ENCODE measurements around the gene EXD3. TPM values are rescaled to one million over a fixed set of nuclear protein-coding genes. Genes with fewer than 3 reads are reported as not detected.
"Not testable (repeated sequence)": the region's sequence is repeated elsewhere in the genome, so short reads cannot be mapped to it uniquely, and the experiment has no call there.

Gene EXD3
- total RNA-seq, 1 experiment from 2014 or later: 1.9 TPM

- Histone ChIP-seq H3K9me3 (replicated peaks) (no peaks in the 10 kb centered on the region), H3K4me1 (no peaks in the 10 kb centered on the region; the same call in 1 of the 2 replicates), H3K36me3 (peaks cover 38% of the 10 kb centered on the region), H3K27ac (no peak overlapping the region), H3K4me3 (no peak overlapping the region), H3K27me3 (no peaks in the 10 kb centered on the region)
- no peak for DNase-seq
These were observed 153.7 kb downstream of the EXD3 start for GRCh38 chr9:137269231-137269772.

DNA sequence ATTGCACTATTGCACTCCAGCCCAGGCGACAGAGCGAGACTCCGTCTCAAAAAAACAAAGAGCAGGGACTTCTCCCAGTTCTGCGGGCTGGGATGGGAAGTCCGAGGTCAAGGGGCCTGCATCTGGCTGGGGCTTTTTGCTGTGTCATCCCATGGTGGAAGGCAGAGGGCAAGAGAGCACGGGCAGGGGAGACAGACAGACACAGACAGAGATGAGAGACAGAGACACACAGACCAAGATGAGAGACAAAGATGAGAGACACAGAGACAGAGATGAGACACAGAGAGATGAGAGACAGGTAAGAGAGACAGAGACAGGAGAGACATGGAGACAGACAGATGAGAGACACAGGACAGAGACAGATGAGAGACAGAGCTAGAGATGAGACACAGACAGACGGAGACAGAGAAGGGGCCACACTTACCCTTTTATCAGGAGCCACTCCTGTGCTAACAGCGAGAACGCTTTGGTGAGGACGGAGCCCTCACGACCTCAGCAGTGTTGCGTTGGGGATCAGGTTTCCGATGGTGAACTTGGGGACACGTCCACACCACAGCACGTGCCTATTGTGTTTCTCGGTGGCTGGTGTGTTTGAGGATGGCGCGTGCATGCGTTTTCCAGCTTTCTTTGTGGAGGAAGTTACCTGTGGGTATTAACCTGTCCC, 154.3 kb downstream of the EXD3 start:
- H3K4me3 ChIP-seq: no peak overlapping the region
- H3K27me3 ChIP-seq: no peaks in the 10 kb centered on the region
- no peak for DNase-seq
- peaks cover 44% of the 10 kb centered on the region for H3K36me3 ChIP-seq
- H3K27ac ChIP-seq: no peak overlapping the region
- no peaks in the 10 kb centered on the region for H3K4me1 ChIP-seq
- H3K9me3 ChIP-seq (replicated peaks): no peaks in the 10 kb centered on the region

- H3K4me3 ChIP-seq: no peak overlapping the region
- no peaks in the 10 kb centered on the region for H3K27me3 ChIP-seq
- H3K9me3 ChIP-seq (replicated peaks): no peaks in the 10 kb centered on the region
- no peak for DNase-seq
- peaks cover 43% of the 10 kb centered on the region for H3K36me3 ChIP-seq
- H3K27ac ChIP-seq: no peak overlapping the region
- H3K4me1 ChIP-seq: no peaks in the 10 kb centered on the region
These were observed 155.0 kb downstream of the EXD3 start for GRCh38 chr9:137267933-137268355.

- Histone ChIP-seq H3K36me3 (peaks cover 41% of the 10 kb centered on the region), H3K27me3 (no peaks in the 10 kb centered on the region), H3K4me1 (no peaks in the 10 kb centered on the region), H3K4me3 (no peak overlapping the region), H3K9me3 (replicated peaks) (no peaks in the 10 kb centered on the region), H3K27ac (no peak overlapping the region)
- no peak for DNase-seq
These were observed 156.1 kb downstream of the EXD3 start for GRCh38 chr9:137266585-137267453.

DNA sequence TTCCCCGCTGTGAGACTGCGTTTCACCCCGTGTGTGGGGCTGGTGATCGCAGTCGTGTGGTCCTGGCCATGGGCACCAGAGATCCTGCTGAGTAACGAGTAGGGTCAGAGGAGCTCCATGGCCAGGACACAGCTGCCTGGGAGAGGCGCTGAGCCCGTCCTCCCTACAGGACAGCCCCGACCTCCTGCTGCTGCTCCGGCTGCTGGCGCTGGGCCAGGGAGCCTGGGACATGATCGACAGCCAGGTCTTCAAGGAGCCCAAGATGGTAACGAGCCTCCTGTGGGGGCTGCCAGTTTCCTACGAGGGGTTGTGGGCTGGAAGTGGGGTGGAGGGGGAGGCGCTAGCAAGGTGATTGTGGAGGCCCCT, 156.8 kb downstream of the EXD3 start:
- H3K36me3 ChIP-seq: peaks cover 41% of the 10 kb centered on the region

DNA sequence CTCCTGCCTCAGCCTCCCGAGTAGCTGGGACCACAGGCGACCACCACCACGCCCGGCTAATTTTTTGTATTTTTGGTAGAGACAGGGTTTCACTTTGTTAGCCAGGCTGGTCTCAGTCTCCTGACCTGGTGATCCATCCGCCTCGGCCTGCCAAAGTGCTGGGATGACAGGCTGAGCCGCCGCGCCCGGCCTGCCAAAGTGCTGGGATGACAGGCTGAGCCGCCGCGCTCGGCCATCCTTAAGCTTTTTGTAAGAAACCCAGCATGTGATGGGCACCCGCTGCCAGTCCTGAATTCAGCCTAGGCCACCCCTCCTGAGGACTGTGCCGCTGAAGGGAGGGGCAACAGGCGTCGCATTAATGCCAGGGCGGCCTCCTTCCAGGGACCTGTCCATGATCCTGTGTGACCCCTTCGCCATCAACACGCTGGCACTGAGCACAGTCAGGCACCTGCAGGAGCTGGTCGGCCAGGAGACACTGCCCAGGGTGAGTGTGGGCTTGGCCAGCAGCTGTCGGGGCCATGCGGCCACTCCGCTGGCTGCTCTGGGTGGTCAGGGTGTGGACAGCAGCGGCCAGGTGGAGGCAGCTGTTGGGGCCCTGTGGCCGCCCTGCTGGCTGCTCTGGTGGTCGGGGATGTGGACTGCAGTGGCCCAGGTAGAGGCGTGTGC, 157.3 kb downstream of the EXD3 start:
- H3K9me3 ChIP-seq (replicated peaks): no peaks in the 10 kb centered on the region
- H3K27me3 ChIP-seq: no peaks in the 10 kb centered on the region
- no peak overlapping the region for H3K27ac ChIP-seq
- H3K4me3 ChIP-seq: no peak overlapping the region
- no peak for DNase-seq
- H3K4me1 ChIP-seq: no peaks in the 10 kb centered on the region
- peaks cover 41% of the 10 kb centered on the region for H3K36me3 ChIP-seq

More for the DNA sequence above, 156.8 kb downstream of the EXD3 start:
- Histone ChIP-seq H3K4me3 (no peak overlapping the region), H3K9me3 (replicated peaks) (no peaks in the 10 kb centered on the region), H3K27me3 (no peaks in the 10 kb centered on the region), H3K27ac (no peak overlapping the region), H3K4me1 (no peaks in the 10 kb centered on the region)
- no peak for DNase-seq

DNA sequence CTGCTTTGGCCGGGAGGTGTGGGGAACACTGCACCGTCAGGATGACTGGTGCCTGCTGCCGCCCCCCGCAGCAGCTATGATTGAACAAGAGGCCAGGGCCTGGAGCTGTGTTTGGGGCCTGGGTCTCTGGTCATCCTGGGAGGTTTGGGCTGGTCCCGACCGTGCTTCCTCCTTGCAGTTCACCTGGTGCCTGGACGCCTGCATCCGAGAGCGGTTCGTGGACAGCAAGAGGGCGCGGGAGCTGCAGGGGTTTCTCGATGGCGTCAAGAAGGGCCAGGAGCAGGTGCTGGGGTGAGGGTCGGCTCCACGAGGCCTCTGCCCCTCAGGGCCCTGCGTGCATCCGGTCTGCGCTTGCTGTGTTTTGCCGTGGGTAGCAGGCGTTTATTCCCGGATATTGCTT, 158.9 kb downstream of the EXD3 start:
- DNase-seq: no peak
- Histone ChIP-seq H3K9me3 (replicated peaks) (no peaks in the 10 kb centered on the region), H3K27me3 (no peaks in the 10 kb centered on the region), H3K36me3 (peaks cover 39% of the 10 kb centered on the region), H3K4me3 (no peak overlapping the region), H3K4me1 (no peaks in the 10 kb centered on the region), H3K27ac (no peak overlapping the region)

GRCh38 chr9:137263506-137263905, 159.5 kb downstream of the EXD3 start:
- Histone ChIP-seq H3K27ac (no peak overlapping the region), H3K4me3 (no peak overlapping the region), H3K36me3 (peaks cover 44% of the 10 kb centered on the region), H3K27me3 (no peaks in the 10 kb centered on the region), H3K4me1 (no peaks in the 10 kb centered on the region), H3K9me3 (replicated peaks) (no peaks in the 10 kb centered on the region)
- no peak for DNase-seq

GRCh38 chr9:137262909-137263285, 160.1 kb downstream of the EXD3 start:
- Histone ChIP-seq H3K36me3 (peaks cover 42% of the 10 kb centered on the region), H3K4me1 (no peaks in the 10 kb centered on the region), H3K27ac (no peak overlapping the region), H3K4me3 (no peak overlapping the region), H3K27me3 (no peaks in the 10 kb centered on the region), H3K9me3 (replicated peaks) (no peaks in the 10 kb centered on the region)
- no peak for DNase-seq

DNA sequence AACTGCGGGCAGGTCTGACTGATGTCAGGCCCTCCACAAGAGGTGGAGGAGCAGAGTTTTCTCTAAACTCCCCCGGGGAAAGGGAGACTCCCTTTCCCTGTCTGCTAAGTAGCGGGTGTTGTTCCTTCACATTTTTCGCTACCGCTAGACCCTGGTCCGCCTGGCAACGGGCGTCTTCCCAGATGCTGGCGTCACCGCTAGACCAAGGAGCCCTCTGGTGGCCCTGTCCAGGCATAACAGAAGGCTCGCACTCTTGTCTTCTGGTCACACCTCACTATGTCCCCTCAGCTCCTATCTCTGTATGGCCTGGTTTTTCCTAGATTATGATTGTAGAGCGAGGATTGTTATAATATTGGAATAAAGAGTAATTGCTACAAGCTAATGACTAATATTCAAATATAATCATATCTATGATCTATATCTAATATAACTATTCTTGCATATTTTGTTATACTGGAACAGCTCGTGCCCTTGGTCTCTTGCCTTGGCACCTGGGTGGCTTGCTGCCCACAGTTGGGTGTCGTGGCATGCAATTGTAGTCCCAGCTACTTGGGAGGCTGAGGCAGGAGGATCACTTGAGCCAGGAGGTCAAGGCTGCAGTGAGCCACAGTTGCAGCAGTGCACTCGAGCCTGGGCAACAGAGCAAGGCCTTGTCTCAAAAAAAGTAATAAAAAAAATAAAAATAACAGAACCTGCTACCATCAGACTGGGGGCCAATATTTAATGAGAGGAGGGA, 160.6 kb downstream of the EXD3 start:
- not testable (repeated sequence) for H3K27ac ChIP-seq; H3K4me1 ChIP-seq; H3K27me3 ChIP-seq; H3K4me3 ChIP-seq; DNase-seq; H3K9me3 ChIP-seq (replicated peaks)
- peaks cover 38% of the 10 kb centered on the region for H3K36me3 ChIP-seq

Other genes starting within 250 kb of the EXD3 start
- gene ANAPC2, start 234.6 kb downstream of the EXD3 start, total RNA-seq (2014; rRNA removed; shearing (Covaris generic)): 29.7 and 38.7 TPM in 2 replicates
- 73.0 and 88.1 TPM in 2 replicates for gene SSNA1, start 234.5 kb downstream of the EXD3 start, total RNA-seq (2014; rRNA removed; shearing (Covaris generic))
- gene TPRN, start 222.4 kb downstream of the EXD3 start, total RNA-seq (2014; rRNA removed; shearing (Covaris generic)): 14.0 and 14.8 TPM in 2 replicates
- 57.3 and 60.5 TPM in 2 replicates for gene TMEM203, start 217.5 kb downstream of the EXD3 start, total RNA-seq (2014; rRNA removed; shearing (Covaris generic))
- 12.5 and 17.2 TPM in 2 replicates for gene NDOR1, start 217.5 kb downstream of the EXD3 start, total RNA-seq (2014; rRNA removed; shearing (Covaris generic))
- gene RNF208, start 200.9 kb downstream of the EXD3 start, total RNA-seq (2014; rRNA removed; shearing (Covaris generic)): 0.23 and 0.43 TPM in 2 replicates
- gene CYSRT1, start 198.0 kb downstream of the EXD3 start, total RNA-seq (2014; rRNA removed; shearing (Covaris generic)): 1.7 TPM in 2 replicates
- not detected in 2 replicates for gene RNF224, start 195.7 kb downstream of the EXD3 start, total RNA-seq (2014; rRNA removed; shearing (Covaris generic))
- 0.06 TPM in 1 of 2 replicates, not detected in the other for gene SLC34A3, start 192.3 kb downstream of the EXD3 start, total RNA-seq (2014; rRNA removed; shearing (Covaris generic))
- gene TUBB4B, start 181.9 kb downstream of the EXD3 start, total RNA-seq (2014; rRNA removed; shearing (Covaris generic)): 528 and 565 TPM in 2 replicates
- not detected in 2 replicates for gene STPG3, start 171.9 kb downstream of the EXD3 start, total RNA-seq (2014; rRNA removed; shearing (Covaris generic))
- gene NELFB, start 167.8 kb downstream of the EXD3 start, total RNA-seq (2014; rRNA removed; shearing (Covaris generic)): 65.5 and 66.8 TPM in 2 replicates
- gene TOR4A, start 145.4 kb downstream of the EXD3 start, total RNA-seq (2014; rRNA removed; shearing (Covaris generic)): 4.0 and 4.4 TPM in 2 replicates
- 0.89 and 1.0 TPM in 2 replicates for gene NRARP, start 120.9 kb downstream of the EXD3 start, total RNA-seq (2014; rRNA removed; shearing (Covaris generic))
- gene NOXA1, start 231 bp upstream of the EXD3 start, total RNA-seq (2014; rRNA removed; shearing (Covaris generic)): not detected in 2 replicates
- gene ENTPD8, start 18.2 kb upstream of the EXD3 start, total RNA-seq (2014; rRNA removed; shearing (Covaris generic)): not detected in 2 replicates
- 35.4 and 40.3 TPM in 2 replicates for gene NSMF, start 36.2 kb upstream of the EXD3 start, total RNA-seq (2014; rRNA removed; shearing (Covaris generic))
- 0.14 and 0.43 TPM in 2 replicates for gene PNPLA7, start 127.2 kb upstream of the EXD3 start, total RNA-seq (2014; rRNA removed; shearing (Covaris generic))
- gene MRPL41, start 128.7 kb upstream of the EXD3 start, total RNA-seq (2014; rRNA removed; shearing (Covaris generic)): 12.3 and 15.6 TPM in 2 replicates
- gene DPH7, start 155.8 kb upstream of the EXD3 start, total RNA-seq (2014; rRNA removed; shearing (Covaris generic)): 27.5 and 31.7 TPM in 2 replicates
- gene ZMYND19, start 167.3 kb upstream of the EXD3 start, total RNA-seq (2014; rRNA removed; shearing (Covaris generic)): 46.9 and 48.8 TPM in 2 replicates
- gene ARRDC1, start 182.5 kb upstream of the EXD3 start, total RNA-seq (2014; rRNA removed; shearing (Covaris generic)): 4.5 and 5.4 TPM in 2 replicates
- gene EHMT1, start 195.8 kb upstream of the EXD3 start, total RNA-seq (2014; rRNA removed; shearing (Covaris generic)): 77.3 and 79.6 TPM in 2 replicates

All from SJCRH30 (cell line).